Activated gamma-delta T cell (primary cell): Measurements from ENCODE around the gene TEX26.

ENCODE experiments used
- DNase-seq: peaks from one replicate; lab custom pipeline; 2025; lab: John Stamatoyannopoulos, UW

Gene TEX26

GRCh38 chr13:31011901-31012654 is 79.6 kb downstream of the TEX26 start:
- no peak for DNase-seq

GRCh38 chr13:31012655-31013024 is 80.2 kb downstream of the TEX26 start:
- no peak for DNase-seq

GRCh38 chr13:31014456-31014855 is 82.0 kb downstream of the TEX26 start:
- no peak for DNase-seq

GRCh38 chr13:31015199-31015598 is 82.7 kb downstream of the TEX26 start:
- no peak for DNase-seq

- no peak for DNase-seq
Measured at GRCh38 chr13:31016342-31017325, 84.2 kb downstream of the TEX26 start.

GRCh38 chr13:31018511-31018910 is 86.1 kb downstream of the TEX26 start:
- no peak for DNase-seq

- no peak for DNase-seq
Measured at GRCh38 chr13:31020996-31021395, 88.5 kb downstream of the TEX26 start.

GRCh38 chr13:31022288-31022895 is 89.9 kb downstream of the TEX26 start:
- DNase-seq = no peak

- DNase-seq = no peak
Measured at GRCh38 chr13:31022928-31023530, 90.6 kb downstream of the TEX26 start.
